Adrenal gland (tissue), 12 donors: Measurements from ENCODE around the gene BPHL. TPM values are rescaled to one million over a fixed set of nuclear protein-coding genes. Genes with fewer than 3 reads are reported as not detected.
A peak's percentile ranks its signal among the peaks of the same experiment; 100 is the strongest.

Experiments used
- DNase-seq, 7 donors: peaks; one replicate each; pipeline ENCODE4 v3.0.0-alpha.2; 2019 to 2020
- H3K27ac ChIP-seq, 5 donors: fragments of 200-600 bp; sonication (generic) in 4 of 5; 1 replicate in 3 of 5; 2 replicates in 2 of 5; pipeline versions ENCODE4 v1.5.1 to v1.8.0; 2016 to 2020; ENCODE audit warnings: mild to moderate bottlenecking in 1 of 5
- H3K27me3 ChIP-seq: fragments of 200-600 bp; 2 replicates; pipeline ENCODE4 v1.8.0; 2021
- H3K36me3 ChIP-seq, 2 donors: fragments of 200-600 bp; replicated peaks in 1 of 2; 1 replicate in 1 of 2; 2 replicates in 1 of 2; pipeline versions ENCODE4 v1.5.1 to v1.8.0; 2018 to 2022
- H3K4me1 ChIP-seq, 2 donors: fragments of 200-600 bp; replicated peaks in 1 of 2; 1 replicate in 1 of 2; 2 replicates in 1 of 2; pipeline versions ENCODE4 v1.5.1 to v1.8.0; 2018 to 2021
- H3K4me3 ChIP-seq, 4 donors: fragments of 200-600 bp; sonication (generic) in 3 of 4; one replicate each; pipeline ENCODE4 v1.5.1; 2016 to 2018
- H3K9me3 ChIP-seq, 3 donors: fragments of 200-600 bp; sonication (generic) in 1 of 3; replicated peaks in 1 of 3; 1 replicate in 2 of 3; 2 replicates in 1 of 3; pipeline versions ENCODE4 v1.5.1 to v1.8.0; 2016 to 2021
- POLR2A ChIP-seq, 2 donors: fragments of 450-650 bp; IDR thresholded peaks; one replicate each; pipeline ENCODE4 v1.6.1; 2017; ENCODE audit warnings: antibody characterized with exemption in 2 of 2, mild to moderate bottlenecking in 2 of 2, moderate library complexity in 1 of 2
- WGBS, 4 donors: extraction: QIAGEN DNeasy Blood & Tissue Kit in 2 of 4; methylation state at CpG; one replicate each; pipeline versions ENCODE4 v1.1.5 to v1.1.7; 2013 to 2017; 5-methylcytosine and 5-hydroxymethylcytosine counted together
- intact Hi-C, 2 donors: fragments of 100-400 bp; cut with DNase I; formaldehyde crosslinking; loops; one replicate each; pipeline versions ENCODE4 v1.14.1 to v1.15.0; 2022 to 2023
- polyA plus RNA-seq, 3 donors: library from polyadenylated mRNA; stranded (reverse); fragments of 200-250 nt in 2 of 3; fragments of 350-450 nt in 1 of 3; fragmentation: Illumina TruSeq in 1 of 3; extraction: RNeasy Lipid Tissue Mini Kit (QIAGEN cat#74804) in 1 of 3; gene quantifications; one replicate each; pipeline ENCODE4 v1.2.3, GENCODE V29; 2013 to 2014
- total RNA-seq, 9 donors: library from RNA; depleted of rRNA in 4 of 9; stranded (reverse); fragments of >200 nt in 4 of 9; fragments of 120-200 nt in 1 of 9; fragmentation: NEBNext Ultra II Directional in 1 of 9; extraction: Animal tissue kit (Norgen Biotek cat#: 25700) in 1 of 9; gene quantifications; one replicate each; pipeline versions ENCODE4 v1.1.0 to v1.2.4, GENCODE V29; 2013 to 2023
- TF ChIP-seq, protein P1 (sequence below), 6 experiments: fragments of 450-650 bp in 4 of 6; fragments of 200-600 bp in 2 of 6; sonication (generic) in 1 of 6; IDR thresholded peaks; 1 replicate in 5 of 6; 2 replicates in 1 of 6; pipeline versions ENCODE4 v1.5.1 to v1.8.0; 2016 to 2021; ENCODE audit warnings: antibody characterized with exemption in 6 of 6, mild to moderate bottlenecking in 2 of 6, moderate library complexity in 1 of 6
- donor health status: healthy with polysubstance abuse.
- donor health status: Bipolar disorder and iron deficiency.
- donor health status: DM: yes; HTN: yes; CAD: no.
- donor health status: DM: no; HTN: no; CAD: no.
- donor health status: DM: no; HTN: no; CAD: no.
- donor health status: DM: yes; HTN: yes; CAD: no.

BPHL gene
- total and polyA plus RNA-seq, 12 donors, result 17.2 to 58.1 (median 25.3) TPM

DNA sequence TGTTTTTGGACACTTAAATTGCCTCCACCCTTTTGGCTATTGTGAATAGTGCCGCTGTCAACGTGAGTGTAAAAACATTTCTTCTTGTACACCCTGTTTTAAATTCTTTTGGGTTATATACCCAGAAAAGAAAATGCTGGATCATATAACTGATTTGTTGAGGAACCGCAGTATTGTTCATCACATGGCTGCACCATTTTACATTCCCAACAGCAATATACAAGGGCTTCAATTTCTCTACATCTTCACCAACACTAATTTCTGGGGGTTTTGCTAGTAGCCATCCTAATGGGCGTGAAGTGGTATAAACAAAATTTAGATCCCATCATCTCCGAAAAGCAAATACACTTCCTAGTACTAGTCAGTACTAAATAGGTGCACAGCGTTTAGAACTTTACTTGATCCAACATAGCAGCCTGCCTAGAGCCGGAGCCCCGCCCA, 579 bp upstream of the BPHL start:
- intact Hi-C loops, result no loop called here
- DNase-seq, result no peak
- Histone ChIP-seq H3K4me1 (peaks cover 5 to 13% of the 10 kb centered on the region in 2 donors), H3K27me3 (no peaks in the 10 kb centered on the region), H3K4me3 (peak overlapping the region; percentile 19 to 94 (median 86)), H3K9me3 (no peaks in the 10 kb centered on the region), H3K36me3 (peaks cover 0 to 19% of the 10 kb centered on the region in 2 donors), H3K27ac (peak overlapping the region; percentile 57 to 93 (median 74))
- WGBS, 4 donors, result 11 to 25% (median 14%) methylated on average over 6 to 8 of the region's 8 CpGs
- TF ChIP-seq POLR2A (IDR thresholded peaks at IDR 0.05), result no peak
- TF ChIP-seq, protein P1, sequence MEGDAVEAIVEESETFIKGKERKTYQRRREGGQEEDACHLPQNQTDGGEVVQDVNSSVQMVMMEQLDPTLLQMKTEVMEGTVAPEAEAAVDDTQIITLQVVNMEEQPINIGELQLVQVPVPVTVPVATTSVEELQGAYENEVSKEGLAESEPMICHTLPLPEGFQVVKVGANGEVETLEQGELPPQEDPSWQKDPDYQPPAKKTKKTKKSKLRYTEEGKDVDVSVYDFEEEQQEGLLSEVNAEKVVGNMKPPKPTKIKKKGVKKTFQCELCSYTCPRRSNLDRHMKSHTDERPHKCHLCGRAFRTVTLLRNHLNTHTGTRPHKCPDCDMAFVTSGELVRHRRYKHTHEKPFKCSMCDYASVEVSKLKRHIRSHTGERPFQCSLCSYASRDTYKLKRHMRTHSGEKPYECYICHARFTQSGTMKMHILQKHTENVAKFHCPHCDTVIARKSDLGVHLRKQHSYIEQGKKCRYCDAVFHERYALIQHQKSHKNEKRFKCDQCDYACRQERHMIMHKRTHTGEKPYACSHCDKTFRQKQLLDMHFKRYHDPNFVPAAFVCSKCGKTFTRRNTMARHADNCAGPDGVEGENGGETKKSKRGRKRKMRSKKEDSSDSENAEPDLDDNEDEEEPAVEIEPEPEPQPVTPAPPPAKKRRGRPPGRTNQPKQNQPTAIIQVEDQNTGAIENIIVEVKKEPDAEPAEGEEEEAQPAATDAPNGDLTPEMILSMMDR (IDR thresholded peaks at IDR 0.05), result no peak

DNA sequence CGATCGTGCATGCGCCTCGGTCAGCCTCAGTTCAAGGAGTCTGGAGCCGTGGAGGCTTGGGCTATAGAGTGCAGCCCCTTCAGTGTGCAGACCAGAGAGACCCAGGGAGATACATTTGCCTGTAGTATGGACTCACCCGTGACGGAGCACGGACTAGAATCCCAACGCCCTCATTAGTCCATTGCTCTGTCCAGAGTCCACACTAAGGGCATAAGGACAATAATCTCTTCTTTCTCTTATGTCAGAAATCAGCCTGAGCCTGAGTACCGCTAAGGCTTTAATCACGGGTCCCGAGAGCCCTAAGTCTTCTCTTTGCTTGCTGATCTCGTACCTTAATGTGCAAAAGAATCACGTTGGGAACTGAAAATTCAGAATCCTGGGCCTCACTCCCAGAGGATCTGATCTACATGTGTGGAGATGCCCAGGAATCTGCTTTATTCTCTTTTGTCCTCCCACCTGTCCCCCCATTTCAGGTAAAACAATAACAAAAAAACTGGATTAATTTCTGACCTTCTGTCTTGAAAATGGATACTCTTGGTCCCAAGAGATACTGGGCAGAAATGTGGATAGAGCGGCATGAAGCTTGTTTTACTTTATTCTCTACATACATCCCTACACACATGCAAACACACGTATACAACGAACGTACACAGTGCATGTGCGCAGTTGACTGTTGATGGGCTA, 671 bp downstream of the BPHL start:
- H3K36me3 ChIP-seq, result peaks cover 0 to 6% of the 10 kb centered on the region in 2 donors
- peak overlapping the region in 4 of 5 donors; percentile 57 to 93 (median 82) for H3K27ac ChIP-seq
- DNase-seq, result peak in 1 of 7 donors; percentile 25
- H3K9me3 ChIP-seq, result no peaks in the 10 kb centered on the region
- peaks cover 5 to 13% of the 10 kb centered on the region in 2 donors for H3K4me1 ChIP-seq
- 25 to 32% (median 26%) methylated on average over 14 to 19 of the region's 19 CpGs for WGBS, 4 donors
- intact Hi-C loops, result no loop called here
- H3K27me3 ChIP-seq, result no peaks in the 10 kb centered on the region
- TF ChIP-seq, protein P1 (IDR thresholded peaks at IDR 0.05), result no peak
- no peak for TF ChIP-seq POLR2A (IDR thresholded peaks at IDR 0.05)
- H3K4me3 ChIP-seq, result peak overlapping the region; percentile 71 to 91 (median 82)

DNA sequence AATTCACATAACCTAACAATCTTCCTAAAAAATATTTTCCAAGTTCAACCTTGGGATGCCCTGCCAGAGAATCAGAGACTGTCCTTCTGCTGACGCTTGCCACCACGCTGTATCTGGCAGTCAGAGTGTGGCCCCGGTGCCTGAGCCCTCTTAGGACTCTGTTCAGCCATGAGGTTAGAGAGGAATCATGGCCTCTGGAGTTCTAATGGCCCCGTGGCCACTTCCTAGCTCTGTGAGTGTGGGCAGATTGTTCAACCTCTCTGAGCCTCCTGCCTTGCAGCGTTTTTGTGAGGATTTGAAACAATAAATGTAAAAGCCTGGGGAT, 2.2 kb downstream of the BPHL start:
- WGBS, 4 donors, result 51 to 68% (median 60%) methylated on average over 5 of the region's 5 CpGs
- H3K27me3 ChIP-seq, result no peaks in the 10 kb centered on the region
- no peaks in the 10 kb centered on the region for H3K36me3 ChIP-seq
- intact Hi-C loops, result no loop called here
- DNase-seq, result no peak
- TF ChIP-seq POLR2A (IDR thresholded peaks at IDR 0.05), result no peak
- TF ChIP-seq, protein P1 (IDR thresholded peaks at IDR 0.05), result no peak
- H3K9me3 ChIP-seq, result no peaks in the 10 kb centered on the region
- H3K4me3 ChIP-seq, result no peak overlapping the region
- H3K27ac ChIP-seq, result no peak overlapping the region
- H3K4me1 ChIP-seq, result peaks cover 5 to 13% of the 10 kb centered on the region in 2 donors

DNA sequence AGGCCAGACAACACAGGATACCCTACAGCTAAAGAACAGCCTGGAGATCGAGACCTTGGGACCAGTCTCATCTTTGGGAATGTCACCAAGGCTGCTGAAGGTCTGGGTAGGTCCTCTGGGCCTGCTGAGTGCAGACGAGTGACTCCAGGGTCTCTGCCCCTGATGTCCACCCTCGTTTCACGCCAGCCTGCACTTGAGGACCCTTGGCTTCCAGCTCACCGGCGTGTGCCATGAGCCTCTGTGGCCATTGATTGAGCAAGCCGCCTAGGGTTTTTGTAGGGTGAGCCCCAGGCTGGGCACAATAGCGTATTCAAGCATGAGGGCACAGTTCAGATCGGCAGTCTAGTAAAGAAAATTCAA, 4.3 kb downstream of the BPHL start:
- H3K27me3 ChIP-seq, result no peaks in the 10 kb centered on the region
- no peaks in the 10 kb centered on the region for H3K9me3 ChIP-seq
- no peak overlapping the region for H3K27ac ChIP-seq
- no peak for DNase-seq
- TF ChIP-seq, protein P1 (IDR thresholded peaks at IDR 0.05), result no peak
- TF ChIP-seq POLR2A (IDR thresholded peaks at IDR 0.05), result no peak
- H3K4me1 ChIP-seq, result peaks cover 5 to 10% of the 10 kb centered on the region in 2 donors
- 92 to 94% (median 93%) methylated on average over 8 to 9 of the region's 9 CpGs for WGBS, 4 donors
- no peaks in the 10 kb centered on the region for H3K36me3 ChIP-seq
- no peak overlapping the region for H3K4me3 ChIP-seq
- intact Hi-C loops, result no loop called here
